K562 (cell line): Measurements from ENCODE around the gene MAN1A1. TPM values are rescaled to one million over a fixed set of nuclear protein-coding genes. Genes with fewer than 3 reads are reported as not detected.

Experiments used
- ATF1 ChIP-seq, 2 experiments: fragments of 450-650 bp in 1 of 2; IDR thresholded peaks; 2 replicates each; pipeline ENCODE4 v1.6.1; 2016; ENCODE audit warnings: missing compliant biosample characterization in 1 of 2, missing genetic modification characterization in 1 of 2
- BMI1 ChIP-seq: fragments of 150-350 bp; IDR thresholded peaks from 2 replicates; pipeline ENCODE4 v1.6.1; 2014; ENCODE audit warnings: low read length
- CEBPB ChIP-seq: fragments of 450-650 bp; IDR thresholded peaks from 2 replicates; pipeline ENCODE4 v1.6.1; 2016; ENCODE audit warnings: missing genetic modification characterization, missing compliant biosample characterization
- DMBX1 ChIP-seq: fragments of 250-450 bp; sonication (Bioruptor Pico); IDR thresholded peaks from 2 replicates; pipeline ENCODE4 v1.8.0; 2022; ENCODE audit warnings: inconsistent platforms, mild to moderate bottlenecking, moderate library complexity, borderline replicate concordance
- ETV5 ChIP-seq: sonication (generic); formaldehyde crosslinking; IDR thresholded peaks from 2 replicates; pipeline ENCODE4 v1.4.0; 2020; ENCODE audit warnings: low read depth, mild to moderate bottlenecking, missing genetic modification reagents
- FOSL1 ChIP-seq: fragments of 200-800 bp; sonication (Bioruptor generic); conservative IDR thresholded peaks from 2 replicates; pipeline ENCODE4 v1.6.1; 2016; ENCODE audit warnings: missing genetic modification characterization, missing compliant biosample characterization
- IRF2 ChIP-seq: sonication (generic); formaldehyde crosslinking; IDR thresholded peaks from 2 replicates; pipeline ENCODE4 v1.8.1; 2022; ENCODE audit warnings: mild to moderate bottlenecking, missing genetic modification reagents
- NCOA2 ChIP-seq, 2 experiments: fragments of 450-650 bp; IDR thresholded peaks; 2 replicates each; pipeline ENCODE4 v1.6.1; 2018; ENCODE audit warnings: mild to moderate bottlenecking in 2 of 2, moderate library complexity in 1 of 2; ENCODE audit not compliant: partially characterized antibody in 2 of 2
- NR2C2 ChIP-seq, 2 experiments: fragments of 200-800 bp in 1 of 2; sonication (Bioruptor generic) in 1 of 2; sonication (generic) in 1 of 2; formaldehyde crosslinking in 1 of 2; IDR thresholded peaks; 2 replicates each; pipeline versions ENCODE4 v1.6.1 to v1.8.0; 2016 to 2022; ENCODE audit warnings: mild to moderate bottlenecking in 1 of 2, missing compliant biosample characterization in 1 of 2, missing genetic modification characterization in 1 of 2, missing genetic modification reagents in 1 of 2
- TRIM24 ChIP-seq, 2 experiments: fragments of 450-650 bp; IDR thresholded peaks; 2 replicates each; pipeline ENCODE4 v1.6.1; 2016
- ZEB2 ChIP-seq: fragments of 450-650 bp; IDR thresholded peaks from 2 replicates; pipeline ENCODE4 v1.6.1; 2016
- ZNF134 ChIP-seq: fragments of 250-450 bp; sonication (Bioruptor Pico); conservative IDR thresholded peaks from 2 replicates; pipeline ENCODE4 v1.4.0; 2020
- ZNF75A ChIP-seq: fragments of 450-650 bp; formaldehyde crosslinking; IDR thresholded peaks from 2 replicates; pipeline ENCODE4 v1.4.0; 2020; ENCODE audit warnings: mild to moderate bottlenecking
- ZNF77 ChIP-seq: fragments of 250-450 bp; sonication (Bioruptor Pico); IDR thresholded peaks from 2 replicates; pipeline ENCODE4 v1.5.0; 2020
- polyA plus RNA-seq, 8 experiments: library from polyadenylated mRNA; depleted of rRNA in 4 of 8; stranded (reverse) in 5 of 8; unstranded in 3 of 8; fragments of >200 nt; fragmentation: Nextera tagmentation in 2 of 8; fragmentation: Illumina TruSeq in 1 of 8; extraction: Ambion mirVana in 2 of 8; extraction: Trizol in 1 of 8; gene quantifications; 2 replicates each; pipeline versions ENCODE4 v1.2.1 to v1.2.3, GENCODE V29; 2011 to 2014; ENCODE audit warnings: inconsistent platforms in 1 of 8, missing spikeins in 1 of 8
- total RNA-seq, 7 experiments: library from RNA; depleted of rRNA in 6 of 7; stranded (reverse); fragments of >200 nt in 6 of 7; fragmentation: Illumina TruSeq in 2 of 7; extraction: Trizol in 2 of 7; gene quantifications; 2 replicates each; pipeline versions ENCODE4 v1.2.1 to v1.2.3, GENCODE V29; 2011 to 2021; ENCODE audit warnings: low replicate concordance in 1 of 7
- TF ChIP-seq, protein P1 (sequence below): fragments of 450-650 bp; IDR thresholded peaks from 2 replicates; pipeline ENCODE4 v1.6.1; 2017; ENCODE audit warnings: antibody characterized with exemption
- TF ChIP-seq, protein P2 (sequence below): sonication (generic); formaldehyde crosslinking; IDR thresholded peaks from 2 replicates; pipeline ENCODE4 v1.8.1; 2022; ENCODE audit warnings: missing genetic modification reagents
- TF ChIP-seq, protein P3 (sequence below): sonication (generic); formaldehyde crosslinking; IDR thresholded peaks from 2 replicates; pipeline ENCODE4 v1.8.1; 2023; ENCODE audit warnings: mild to moderate bottlenecking, missing genetic modification reagents, moderate library complexity
- TF ChIP-seq, protein P4 (sequence below), 3 experiments: IDR thresholded peaks in 2 of 3; conservative IDR thresholded peaks in 1 of 3; 2 replicates each; pipeline ENCODE4 v1.5.1; 2011 to 2012; ENCODE audit warnings: low read length in 3 of 3, mild to moderate bottlenecking in 3 of 3, control low read depth in 2 of 3, improper control_type of control experiment in 1 of 3, inconsistent platforms in 1 of 3, low read depth in 1 of 3, mixed read lengths in 1 of 3, moderate library complexity in 1 of 3; ENCODE audit not compliant: insufficient read depth in 2 of 3
- TF ChIP-seq, protein P5 (sequence below): fragments of 450-650 bp; IDR thresholded peaks from 2 replicates; pipeline ENCODE4 v1.6.1; 2016
- TF ChIP-seq, protein P6 (sequence below): sonication (generic); formaldehyde crosslinking; IDR thresholded peaks from 2 replicates; pipeline ENCODE4 v1.8.0; 2023; ENCODE audit warnings: mild to moderate bottlenecking, missing genetic modification reagents

The MAN1A1 gene
- total and polyA plus RNA-seq, 9 of the 15 experiments (the other 6 are each of a cell fraction or from before 2014, with no cell fraction given) = 24.5 to 78.4 (median 59.7) TPM

DNA sequence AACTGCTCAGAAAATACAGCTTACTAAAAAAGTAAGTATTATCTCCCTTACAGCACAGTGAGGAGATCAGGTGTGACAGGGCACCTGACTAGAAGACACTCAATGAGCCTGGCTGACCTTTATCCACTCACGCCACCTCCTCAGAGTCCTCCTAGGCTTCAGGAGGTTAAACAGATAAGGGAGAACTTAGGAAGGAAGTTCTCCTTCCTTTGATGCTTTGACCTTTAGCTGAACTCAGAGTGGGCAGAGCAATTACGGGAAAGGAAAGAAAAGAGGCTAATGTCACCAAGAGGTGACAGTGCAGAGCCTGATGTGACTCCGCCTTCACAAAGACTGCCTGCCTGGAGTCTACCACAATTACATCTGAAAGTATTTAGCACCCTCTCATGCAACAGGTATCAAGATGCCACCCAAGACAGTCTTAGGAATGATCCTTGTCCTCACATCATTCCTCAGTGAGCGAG, 36.7 kb downstream of the MAN1A1 start (continued):
- TF ChIP-seq NR2C2 (CRISPR knock-in tag; IDR thresholded peaks at IDR 0.05) = peak; percentile 76
- peak; percentile 96 for TF ChIP-seq NR2C2 (tag; IDR thresholded peaks at IDR 0.05)
- TF ChIP-seq, protein P1, sequence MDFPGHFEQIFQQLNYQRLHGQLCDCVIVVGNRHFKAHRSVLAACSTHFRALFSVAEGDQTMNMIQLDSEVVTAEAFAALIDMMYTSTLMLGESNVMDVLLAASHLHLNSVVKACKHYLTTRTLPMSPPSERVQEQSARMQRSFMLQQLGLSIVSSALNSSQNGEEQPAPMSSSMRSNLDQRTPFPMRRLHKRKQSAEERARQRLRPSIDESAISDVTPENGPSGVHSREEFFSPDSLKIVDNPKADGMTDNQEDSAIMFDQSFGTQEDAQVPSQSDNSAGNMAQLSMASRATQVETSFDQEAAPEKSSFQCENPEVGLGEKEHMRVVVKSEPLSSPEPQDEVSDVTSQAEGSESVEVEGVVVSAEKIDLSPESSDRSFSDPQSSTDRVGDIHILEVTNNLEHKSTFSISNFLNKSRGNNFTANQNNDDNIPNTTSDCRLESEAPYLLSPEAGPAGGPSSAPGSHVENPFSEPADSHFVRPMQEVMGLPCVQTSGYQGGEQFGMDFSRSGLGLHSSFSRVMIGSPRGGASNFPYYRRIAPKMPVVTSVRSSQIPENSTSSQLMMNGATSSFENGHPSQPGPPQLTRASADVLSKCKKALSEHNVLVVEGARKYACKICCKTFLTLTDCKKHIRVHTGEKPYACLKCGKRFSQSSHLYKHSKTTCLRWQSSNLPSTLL = no peak
- TF ChIP-seq CEBPB = no peak
- no peak for TF ChIP-seq IRF2 (CRISPR knock-in tag)
- TF ChIP-seq ZEB2 = peak; percentile 99
- TF ChIP-seq ZNF77 (CRISPR knock-in tag) = no peak
- no peak for TF ChIP-seq FOSL1 (tag)
- peak; percentile 80; the same call in 1 of the 2 replicates for TF ChIP-seq ETV5
- no peak for TF ChIP-seq ATF1 (CRISPR knock-in tag; IDR thresholded peaks at IDR 0.05)
- TF ChIP-seq ATF1 (tag; IDR thresholded peaks at IDR 0.05) = peak; percentile 57
- TF ChIP-seq DMBX1 (CRISPR knock-in tag) = peak; percentile 79
- no peak for TF ChIP-seq ZNF75A (CRISPR knock-in tag)
- TF ChIP-seq, protein P2, sequence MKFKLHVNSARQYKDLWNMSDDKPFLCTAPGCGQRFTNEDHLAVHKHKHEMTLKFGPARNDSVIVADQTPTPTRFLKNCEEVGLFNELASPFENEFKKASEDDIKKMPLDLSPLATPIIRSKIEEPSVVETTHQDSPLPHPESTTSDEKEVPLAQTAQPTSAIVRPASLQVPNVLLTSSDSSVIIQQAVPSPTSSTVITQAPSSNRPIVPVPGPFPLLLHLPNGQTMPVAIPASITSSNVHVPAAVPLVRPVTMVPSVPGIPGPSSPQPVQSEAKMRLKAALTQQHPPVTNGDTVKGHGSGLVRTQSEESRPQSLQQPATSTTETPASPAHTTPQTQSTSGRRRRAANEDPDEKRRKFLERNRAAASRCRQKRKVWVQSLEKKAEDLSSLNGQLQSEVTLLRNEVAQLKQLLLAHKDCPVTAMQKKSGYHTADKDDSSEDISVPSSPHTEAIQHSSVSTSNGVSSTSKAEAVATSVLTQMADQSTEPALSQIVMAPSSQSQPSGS (CRISPR knock-in tag) = no peak
- TF ChIP-seq, protein P3, sequence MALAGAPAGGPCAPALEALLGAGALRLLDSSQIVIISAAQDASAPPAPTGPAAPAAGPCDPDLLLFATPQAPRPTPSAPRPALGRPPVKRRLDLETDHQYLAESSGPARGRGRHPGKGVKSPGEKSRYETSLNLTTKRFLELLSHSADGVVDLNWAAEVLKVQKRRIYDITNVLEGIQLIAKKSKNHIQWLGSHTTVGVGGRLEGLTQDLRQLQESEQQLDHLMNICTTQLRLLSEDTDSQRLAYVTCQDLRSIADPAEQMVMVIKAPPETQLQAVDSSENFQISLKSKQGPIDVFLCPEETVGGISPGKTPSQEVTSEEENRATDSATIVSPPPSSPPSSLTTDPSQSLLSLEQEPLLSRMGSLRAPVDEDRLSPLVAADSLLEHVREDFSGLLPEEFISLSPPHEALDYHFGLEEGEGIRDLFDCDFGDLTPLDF (CRISPR knock-in tag) = no peak
- TF ChIP-seq, protein P4, sequence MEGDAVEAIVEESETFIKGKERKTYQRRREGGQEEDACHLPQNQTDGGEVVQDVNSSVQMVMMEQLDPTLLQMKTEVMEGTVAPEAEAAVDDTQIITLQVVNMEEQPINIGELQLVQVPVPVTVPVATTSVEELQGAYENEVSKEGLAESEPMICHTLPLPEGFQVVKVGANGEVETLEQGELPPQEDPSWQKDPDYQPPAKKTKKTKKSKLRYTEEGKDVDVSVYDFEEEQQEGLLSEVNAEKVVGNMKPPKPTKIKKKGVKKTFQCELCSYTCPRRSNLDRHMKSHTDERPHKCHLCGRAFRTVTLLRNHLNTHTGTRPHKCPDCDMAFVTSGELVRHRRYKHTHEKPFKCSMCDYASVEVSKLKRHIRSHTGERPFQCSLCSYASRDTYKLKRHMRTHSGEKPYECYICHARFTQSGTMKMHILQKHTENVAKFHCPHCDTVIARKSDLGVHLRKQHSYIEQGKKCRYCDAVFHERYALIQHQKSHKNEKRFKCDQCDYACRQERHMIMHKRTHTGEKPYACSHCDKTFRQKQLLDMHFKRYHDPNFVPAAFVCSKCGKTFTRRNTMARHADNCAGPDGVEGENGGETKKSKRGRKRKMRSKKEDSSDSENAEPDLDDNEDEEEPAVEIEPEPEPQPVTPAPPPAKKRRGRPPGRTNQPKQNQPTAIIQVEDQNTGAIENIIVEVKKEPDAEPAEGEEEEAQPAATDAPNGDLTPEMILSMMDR (IDR thresholded peaks at IDR 0.05 in 2 of 3, conservative IDR thresholded peaks at IDR 0.05 in 1 of 3; ENCODE audit: insufficient read depth in 2 of 3, low read depth in 1 of 3, low read length in 3 of 3) = no peak
- TF ChIP-seq, protein P5, sequence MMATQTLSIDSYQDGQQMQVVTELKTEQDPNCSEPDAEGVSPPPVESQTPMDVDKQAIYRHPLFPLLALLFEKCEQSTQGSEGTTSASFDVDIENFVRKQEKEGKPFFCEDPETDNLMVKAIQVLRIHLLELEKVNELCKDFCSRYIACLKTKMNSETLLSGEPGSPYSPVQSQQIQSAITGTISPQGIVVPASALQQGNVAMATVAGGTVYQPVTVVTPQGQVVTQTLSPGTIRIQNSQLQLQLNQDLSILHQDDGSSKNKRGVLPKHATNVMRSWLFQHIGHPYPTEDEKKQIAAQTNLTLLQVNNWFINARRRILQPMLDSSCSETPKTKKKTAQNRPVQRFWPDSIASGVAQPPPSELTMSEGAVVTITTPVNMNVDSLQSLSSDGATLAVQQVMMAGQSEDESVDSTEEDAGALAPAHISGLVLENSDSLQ = peak; percentile 75
- no peak for TF ChIP-seq ZNF134
- TF ChIP-seq NCOA2 (IDR thresholded peaks at IDR 0.05; ENCODE audit: partially characterized antibody in 2 of 2) = peak in 1 of 2 experiments; percentile 31
- TF ChIP-seq, protein P6, sequence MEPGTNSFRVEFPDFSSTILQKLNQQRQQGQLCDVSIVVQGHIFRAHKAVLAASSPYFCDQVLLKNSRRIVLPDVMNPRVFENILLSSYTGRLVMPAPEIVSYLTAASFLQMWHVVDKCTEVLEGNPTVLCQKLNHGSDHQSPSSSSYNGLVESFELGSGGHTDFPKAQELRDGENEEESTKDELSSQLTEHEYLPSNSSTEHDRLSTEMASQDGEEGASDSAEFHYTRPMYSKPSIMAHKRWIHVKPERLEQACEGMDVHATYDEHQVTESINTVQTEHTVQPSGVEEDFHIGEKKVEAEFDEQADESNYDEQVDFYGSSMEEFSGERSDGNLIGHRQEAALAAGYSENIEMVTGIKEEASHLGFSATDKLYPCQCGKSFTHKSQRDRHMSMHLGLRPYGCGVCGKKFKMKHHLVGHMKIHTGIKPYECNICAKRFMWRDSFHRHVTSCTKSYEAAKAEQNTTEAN = no peak
- no peak for TF ChIP-seq BMI1
- TF ChIP-seq TRIM24 (IDR thresholded peaks at IDR 0.05) = peak; percentile 61 to 69; a peak in 2 of 4 replicates
